NOMO-1 (cell line): Measurements from ENCODE around the gene NKAIN2.
"Not testable (repeated sequence)": the region's sequence is repeated elsewhere in the genome, so short reads cannot be mapped to it uniquely, and the experiment has no call there.

Experiments used
- DNase-seq, 2 experiments: peaks; one replicate each; lab custom pipeline; 2025; ENCODE audit not compliant: unreplicated experiment in 2 of 2; lab: John Stamatoyannopoulos, UW

The NKAIN2 gene

DNA sequence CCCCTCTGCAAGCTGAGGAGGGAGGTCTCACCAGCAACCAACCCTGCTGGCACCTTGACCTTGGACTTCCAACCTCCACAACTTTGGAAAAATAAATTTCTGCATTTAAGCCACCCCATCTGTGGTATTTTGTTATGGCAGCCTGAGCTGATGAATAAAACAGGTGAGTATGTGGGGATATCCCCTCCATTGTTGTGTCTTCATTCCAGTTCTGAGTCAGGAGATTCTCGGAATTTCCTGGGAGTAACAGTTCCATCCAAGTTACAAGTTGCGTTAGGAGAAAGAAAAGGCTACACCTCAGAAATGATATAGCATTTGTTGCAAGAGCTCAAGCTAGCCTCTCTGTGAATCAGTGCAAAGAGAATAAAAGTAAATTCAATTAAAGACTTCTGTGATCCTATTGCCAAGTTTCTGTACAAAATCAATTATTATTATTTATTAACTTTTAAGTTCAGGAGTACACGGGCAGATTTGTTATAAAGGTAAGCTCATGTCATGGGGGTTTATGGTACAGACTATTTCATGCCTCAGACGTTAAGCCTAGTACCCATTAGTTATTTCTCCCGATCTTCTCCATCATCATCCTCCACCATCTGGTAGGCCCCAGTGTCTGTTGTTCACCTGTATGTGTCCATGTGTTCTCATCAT is 153.0 kb downstream of the NKAIN2 start:
- DNase-seq = no peak

DNA sequence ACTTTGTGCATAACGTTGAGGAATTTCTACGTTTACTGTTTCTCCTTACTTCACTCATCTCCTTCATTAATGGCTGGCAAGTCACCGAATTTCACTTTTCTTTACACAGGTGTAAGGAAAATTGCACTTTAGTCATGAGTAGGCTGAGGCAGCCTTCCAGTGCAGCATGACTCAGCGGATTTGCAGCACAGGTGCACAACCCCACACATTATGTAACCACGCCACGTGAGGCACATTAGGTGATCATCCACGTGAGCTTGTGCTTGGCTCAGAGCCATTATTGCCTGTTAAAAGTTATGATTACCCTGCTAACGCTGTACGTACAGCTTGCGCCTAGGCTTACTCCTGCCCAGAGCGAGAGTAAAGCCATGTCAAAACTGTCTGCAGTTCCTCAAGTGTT is 158.8 kb downstream of the NKAIN2 start:
- DNase-seq = no peak

DNA sequence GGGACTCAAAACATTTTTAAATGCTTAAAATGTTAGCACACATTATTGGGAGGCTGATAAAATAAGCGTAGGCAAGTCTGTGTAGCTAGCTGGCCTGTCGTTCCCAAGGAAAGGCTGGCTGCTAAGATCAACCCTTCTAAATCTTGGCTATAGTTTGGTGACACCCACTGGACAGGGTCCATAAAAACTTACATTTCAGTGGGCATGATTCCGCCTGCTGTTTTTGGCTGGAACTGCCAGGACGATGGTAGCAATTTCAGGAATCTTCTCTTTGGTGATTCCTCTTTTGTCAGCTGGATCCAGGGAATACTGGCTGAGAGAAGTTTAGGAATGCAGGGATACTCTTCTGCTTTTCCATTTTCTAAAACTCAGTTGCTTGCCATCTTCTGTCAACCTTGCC is 162.2 kb downstream of the NKAIN2 start:
- DNase-seq = no peak

DNA sequence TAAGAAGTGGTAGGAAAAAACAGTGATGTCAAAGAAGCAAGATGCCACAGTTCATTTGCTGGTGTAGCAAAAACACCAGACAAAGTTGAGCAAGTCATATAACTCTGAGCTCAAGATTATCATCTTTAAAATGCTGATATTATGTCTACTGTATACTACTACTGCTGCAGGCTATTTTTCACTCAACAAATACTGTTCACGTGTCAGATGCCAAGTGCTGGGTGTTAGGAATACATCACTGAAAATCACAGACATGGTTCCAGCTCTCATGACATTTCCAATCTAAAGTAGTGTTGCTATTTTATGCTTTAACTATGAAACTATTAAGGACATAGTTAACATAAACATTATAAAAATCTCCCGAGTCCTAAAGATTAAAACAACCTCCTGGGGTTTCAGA is 163.0 kb downstream of the NKAIN2 start:
- no peak for DNase-seq

DNA sequence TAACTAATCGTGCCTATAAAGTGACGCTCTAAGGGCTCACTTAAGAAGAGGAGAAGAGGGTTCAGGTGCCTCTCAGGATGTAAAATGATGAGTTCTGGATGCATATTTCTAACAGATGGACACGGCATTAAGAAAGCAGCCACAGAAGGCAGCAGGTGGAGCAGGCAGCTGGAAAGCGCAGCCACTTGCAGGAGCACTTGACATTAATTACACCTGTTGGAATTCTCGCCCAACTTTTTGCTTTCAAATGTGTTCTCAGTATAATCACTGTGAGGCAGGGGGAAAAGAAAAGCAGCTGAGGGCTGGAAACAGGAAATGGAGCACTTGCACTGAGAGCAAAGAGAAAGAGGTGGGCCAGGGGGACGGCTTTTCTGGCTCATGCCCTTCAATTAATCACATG is 164.2 kb downstream of the NKAIN2 start:
- DNase-seq = no peak

DNA sequence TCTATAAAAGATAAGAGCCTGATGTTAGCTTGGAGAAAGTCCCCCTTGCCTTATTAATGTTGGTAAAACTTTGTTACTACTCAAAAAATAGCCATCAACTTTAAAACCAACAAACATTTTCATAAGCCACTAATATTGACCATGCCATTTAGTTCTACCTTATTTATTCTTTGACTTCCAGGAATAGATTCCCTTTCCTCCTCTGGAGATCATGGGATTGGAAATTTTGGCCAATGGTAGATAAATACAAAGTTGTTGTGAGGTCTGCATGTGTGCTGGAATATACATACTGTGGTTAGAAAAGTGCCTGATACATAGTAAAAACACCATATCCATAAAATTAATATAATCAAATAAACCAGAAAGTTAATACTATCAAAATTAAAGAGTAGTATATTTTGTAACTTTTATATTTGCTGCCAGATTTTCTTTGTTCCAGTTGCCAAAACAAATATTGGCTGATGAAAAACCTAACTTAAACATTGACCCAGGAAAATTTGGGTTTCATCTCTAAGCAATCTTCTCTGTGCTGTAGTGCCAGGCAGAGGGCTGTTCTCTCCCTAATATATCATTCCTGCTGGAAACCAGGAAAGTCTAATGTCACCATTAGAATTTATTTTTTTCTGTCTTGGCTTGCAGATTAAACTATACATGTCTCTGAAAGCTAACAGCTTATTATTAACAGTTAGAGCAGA is 169.1 kb downstream of the NKAIN2 start:
- no peak for DNase-seq

DNA sequence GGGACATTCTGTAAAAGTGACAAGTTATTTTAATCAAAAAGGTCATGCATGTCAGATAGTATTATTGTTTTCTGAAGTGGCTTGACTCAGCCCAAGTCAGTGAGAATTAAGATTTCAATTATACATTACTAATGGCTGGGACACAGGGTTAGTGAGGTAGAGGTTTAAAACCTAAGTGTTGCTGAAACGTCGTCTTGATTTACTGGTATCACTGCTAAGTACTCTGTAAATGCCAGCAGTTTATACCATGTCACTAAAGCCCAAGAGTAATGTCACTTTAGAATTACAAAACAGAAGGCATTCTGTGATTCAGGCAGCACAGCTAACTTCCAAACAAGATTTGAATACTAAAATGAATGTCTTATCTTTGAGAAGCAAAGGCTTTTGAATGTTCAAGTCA is 176.6 kb downstream of the NKAIN2 start:
- DNase-seq = no peak

DNA sequence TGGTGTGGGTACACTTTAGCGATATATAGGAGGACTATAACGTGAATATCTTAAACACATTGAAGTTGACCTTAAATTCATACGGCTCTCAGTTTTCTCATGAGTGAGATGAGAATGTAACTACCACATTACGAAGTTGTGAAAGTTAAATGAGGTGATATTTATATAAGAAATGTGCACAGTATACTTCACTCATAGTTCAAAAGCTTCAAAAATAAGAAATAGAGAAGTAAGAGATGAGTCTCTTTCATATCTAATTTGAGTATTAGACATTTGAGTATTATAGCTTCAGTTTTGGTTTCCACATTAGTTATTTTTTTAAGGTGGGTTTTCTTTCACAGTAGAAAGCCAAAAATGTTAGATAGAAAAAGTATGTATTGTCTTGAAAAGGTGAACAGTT is 183.3 kb downstream of the NKAIN2 start:
- no peak for DNase-seq

DNA sequence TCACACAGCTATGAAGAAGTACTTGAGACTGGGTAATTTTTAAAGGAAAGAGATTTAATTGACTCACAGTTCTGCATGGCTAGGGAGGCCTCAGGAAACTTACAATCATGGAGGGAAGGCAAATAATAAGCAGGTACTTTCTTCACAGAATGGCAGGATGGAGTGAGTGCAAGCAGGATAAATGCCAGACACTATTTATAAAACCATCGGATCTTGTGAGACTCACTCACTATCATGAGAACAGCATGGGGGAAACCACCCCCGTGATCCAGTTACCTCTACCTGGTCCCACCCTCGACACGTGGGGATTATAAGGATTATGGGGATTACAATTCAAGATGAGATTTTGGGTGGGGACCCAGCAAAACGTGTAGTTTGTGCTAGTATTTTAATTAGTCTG is 186.3 kb downstream of the NKAIN2 start:
- not testable (repeated sequence) for DNase-seq

DNA sequence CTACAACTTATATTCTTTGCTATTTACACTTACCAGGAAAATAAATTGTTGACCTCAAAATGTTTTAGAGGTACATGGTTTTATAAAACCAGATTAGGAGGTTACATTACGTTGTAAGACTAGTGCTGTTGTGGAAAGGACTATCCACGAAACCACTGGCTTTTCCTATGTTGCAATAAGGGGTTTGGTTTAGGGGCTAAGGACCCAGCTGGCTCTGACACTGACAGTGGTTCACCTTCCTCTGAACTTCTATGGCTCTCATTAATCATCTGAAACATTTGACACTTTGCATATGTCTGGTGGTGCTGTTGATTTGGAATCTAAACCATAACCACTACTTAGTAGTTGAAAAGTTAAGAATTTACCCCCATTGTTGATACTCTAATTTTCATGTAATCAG is 186.7 kb downstream of the NKAIN2 start:
- peak; percentile 69 to 83 for DNase-seq

DNA sequence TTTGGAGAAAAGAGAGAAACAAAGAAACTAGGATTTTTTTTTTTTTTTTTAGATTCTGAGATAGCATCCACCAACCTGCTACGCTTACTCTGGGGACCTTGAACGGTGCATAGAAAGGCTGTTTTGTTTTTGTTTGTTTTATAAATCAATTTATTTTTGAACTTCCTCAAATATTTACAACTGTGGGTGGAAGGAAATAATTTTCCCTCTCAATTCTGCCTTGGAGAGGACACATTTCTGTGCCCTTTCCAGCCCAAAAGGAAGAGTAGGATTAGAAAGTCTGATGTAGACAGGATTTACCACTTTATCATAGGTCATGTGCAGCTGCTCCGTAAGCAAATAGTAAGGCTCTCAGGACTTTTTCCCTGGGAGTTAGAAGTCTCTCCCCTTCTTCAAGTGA is 190.5 kb downstream of the NKAIN2 start:
- no peak for DNase-seq

DNA sequence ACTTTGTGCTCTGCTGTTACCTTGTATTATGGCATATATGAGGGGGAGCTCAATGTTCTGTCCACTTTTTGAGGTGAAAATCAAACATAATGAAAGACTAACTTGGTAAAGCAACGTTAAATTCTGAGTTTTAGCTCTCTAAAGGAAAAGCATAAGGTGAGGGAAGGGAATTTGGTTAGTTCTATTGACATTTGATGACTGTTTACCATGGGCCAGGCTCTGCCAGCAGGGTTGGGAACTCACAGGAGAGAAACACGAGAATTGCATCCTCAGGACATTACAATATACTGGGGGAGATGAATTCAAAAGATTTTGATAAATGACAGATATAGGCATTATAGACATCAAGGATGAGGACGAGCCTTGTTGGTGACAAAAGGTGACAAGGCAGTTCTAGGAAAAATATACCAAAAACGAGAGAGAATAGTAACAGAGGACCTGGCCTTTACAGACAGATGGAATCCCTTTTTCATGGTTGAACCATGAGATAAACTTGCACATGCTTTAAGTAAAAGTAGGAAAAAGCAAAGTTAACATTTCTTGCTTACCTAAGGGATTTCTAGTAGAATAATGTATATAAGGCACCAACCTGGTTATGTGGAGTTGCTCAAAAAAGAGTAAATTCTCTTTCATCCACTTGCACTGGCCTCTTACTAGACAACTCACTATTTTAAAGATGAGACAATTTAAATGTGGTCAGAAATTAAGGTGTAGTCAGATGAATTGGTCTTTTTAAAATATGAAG is 191.4 kb downstream of the NKAIN2 start:
- DNase-seq = no peak

DNA sequence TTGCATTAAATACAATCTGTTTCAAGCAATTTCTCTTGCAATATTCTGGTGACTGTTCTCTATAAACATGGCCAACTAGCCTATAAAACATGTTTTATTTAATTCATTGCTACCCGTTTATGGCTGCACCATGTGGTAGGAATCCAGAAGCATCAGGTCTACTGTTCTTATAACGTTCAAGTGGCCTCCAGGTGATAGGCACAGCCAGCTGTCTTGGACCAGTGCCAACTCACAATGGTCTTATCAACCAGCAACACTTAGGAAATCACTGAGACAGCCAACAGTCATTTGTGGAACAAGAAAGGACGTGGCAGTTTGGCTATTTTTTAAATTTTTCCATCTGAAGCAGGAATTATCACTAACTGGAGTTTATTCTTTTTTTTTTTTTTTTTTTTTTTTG is 193.6 kb downstream of the NKAIN2 start:
- no peak for DNase-seq

DNA sequence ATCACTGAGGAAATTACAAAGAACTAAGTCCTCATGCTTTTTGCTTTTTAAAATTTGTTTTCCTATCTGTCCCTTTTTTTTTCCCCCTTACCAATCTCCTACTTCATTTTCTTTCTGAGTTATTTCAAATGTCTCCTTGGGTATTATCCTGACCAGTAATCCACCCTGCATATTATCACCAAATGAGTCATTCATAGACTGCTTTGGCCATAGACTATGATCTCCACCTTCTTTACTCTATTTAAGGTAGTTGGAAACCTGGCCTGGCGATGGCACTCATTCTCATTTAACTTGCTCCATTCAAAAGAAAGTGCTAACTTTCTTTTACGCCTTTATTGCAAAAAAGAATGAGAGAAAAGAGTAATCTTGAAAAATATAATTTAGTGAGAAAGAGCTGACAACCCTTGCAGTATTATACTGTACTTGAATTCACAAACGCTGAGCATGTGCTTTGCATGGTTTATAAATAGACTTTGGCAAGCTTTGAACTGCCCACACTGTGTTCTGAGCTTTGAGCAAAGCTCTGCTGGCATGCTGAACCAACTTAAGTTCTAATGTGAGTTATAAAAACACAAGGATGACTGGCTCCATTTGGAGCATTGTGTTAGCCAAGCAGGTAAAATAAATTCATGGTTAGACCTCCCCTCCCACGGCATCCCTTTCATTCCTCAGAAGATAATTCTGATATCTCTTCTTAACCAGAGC is 198.9 kb downstream of the NKAIN2 start:
- no peak for DNase-seq

DNA sequence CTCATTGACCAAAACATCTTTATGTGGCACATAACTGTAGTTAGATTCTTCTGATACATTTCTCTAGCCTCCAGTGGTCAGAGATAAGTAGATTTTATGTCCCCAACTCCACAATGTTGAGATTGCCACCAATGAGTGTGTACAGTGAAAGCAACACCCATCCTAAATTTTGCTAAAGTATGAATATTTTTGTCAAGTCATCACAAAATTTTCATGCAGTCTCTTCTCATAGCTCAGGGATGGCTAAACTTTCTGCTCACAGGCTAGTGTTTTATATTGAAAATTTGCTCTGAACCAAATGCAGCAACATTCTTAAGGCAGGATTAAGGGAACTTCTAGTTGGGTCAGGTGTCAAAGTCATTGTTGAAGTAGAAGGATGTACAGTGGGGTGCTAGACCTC is 203.6 kb downstream of the NKAIN2 start:
- DNase-seq = no peak

DNA sequence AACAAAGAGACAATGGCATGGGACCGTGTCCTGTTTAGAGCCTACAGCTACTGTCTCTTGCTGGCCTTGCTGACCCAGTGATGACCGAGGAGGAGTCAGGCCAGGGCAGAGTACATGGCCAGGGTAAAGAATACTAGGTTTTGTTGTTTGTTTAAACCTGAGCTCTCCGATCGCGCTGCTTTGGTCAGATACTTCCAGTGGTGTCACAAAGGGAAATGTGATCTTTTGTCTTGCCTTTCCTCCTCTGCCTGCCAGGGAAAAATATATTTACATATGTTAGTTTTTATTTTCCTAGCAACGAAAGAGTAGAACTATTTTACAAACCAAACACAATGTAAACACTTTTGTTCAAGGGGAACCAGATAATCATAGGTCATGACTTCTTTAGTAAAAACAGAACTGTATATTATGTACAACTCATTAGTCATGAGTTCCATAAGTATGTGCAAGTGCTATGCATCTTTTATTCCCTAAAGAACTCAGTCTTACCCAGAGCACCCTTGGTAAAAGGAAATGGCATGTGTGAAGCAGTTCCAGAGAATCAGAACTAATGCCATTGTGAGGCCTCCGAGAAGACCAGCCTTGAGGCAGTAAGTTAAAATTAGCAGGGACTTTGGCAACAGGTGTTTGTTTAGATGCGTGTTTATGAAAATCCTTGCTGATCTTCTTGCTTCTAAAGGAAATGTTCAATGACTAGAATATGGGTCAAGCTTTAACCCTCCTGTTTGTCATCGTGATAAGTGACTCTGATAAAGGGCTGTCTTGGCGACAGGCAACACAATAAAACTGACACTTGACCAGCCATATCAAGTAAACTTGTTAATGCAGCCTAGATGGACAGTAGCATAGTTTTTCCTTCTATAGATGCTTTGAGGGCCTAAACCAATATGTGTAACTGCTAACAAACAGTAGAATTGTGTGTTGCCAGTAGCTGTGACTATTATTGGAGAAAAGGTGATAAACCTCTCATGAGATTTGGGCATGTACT is 204.6 kb downstream of the NKAIN2 start:
- DNase-seq = no peak

DNA sequence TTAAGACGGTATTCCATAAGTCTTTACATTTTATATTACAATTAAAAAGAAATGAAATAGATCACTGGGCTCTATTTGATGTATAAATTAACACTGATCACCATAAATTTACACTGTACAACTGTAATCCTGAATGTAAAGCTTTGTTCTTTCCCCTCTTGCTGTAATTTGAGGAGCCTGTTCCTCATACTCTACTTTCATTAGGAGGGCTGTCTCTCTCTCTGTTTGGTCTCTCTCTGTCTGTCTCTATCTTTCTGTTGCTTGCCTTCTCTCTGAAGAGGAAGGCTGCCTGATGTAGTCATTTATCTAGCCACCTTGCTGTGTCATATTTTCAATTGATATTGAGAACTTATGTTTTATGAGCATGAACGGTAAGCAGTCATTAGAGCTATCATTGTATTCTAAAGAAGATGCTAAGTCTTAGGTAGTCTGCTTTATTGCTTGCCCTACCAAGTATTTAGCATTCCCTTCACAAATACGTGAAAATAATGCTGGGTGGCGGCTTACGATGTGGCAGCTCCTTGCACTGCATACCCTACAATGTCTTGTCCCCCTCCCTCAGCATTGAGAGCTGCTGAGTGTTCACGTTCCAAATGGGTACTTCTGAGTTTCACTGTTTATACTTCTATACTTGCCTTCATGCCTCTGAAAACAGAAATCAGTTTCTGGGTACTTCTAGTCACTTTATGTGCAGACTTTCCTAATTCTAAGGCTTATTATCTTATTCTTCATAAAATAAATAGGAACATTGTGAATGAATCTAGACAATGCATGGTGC is 205.5 kb downstream of the NKAIN2 start:
- no peak for DNase-seq

DNA sequence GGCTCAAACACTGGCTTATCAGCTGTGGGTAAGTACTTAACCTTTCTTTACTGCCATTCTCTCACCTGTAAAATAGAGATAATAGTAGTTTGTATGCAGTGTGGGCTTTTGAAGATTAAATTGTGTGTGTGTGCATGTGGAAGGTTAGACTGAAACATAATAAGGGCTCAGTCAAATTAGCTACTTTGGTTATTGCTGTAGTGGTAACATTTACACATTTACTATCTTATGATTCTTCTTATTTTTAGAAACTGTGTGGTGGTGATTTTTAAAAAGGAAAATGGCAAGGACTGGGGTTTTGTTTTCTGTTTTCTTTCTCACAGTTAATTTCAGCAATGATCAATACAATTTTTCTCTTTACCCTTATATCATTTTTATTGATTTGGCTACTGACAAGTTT is 206.9 kb downstream of the NKAIN2 start:
- DNase-seq = no peak

DNA sequence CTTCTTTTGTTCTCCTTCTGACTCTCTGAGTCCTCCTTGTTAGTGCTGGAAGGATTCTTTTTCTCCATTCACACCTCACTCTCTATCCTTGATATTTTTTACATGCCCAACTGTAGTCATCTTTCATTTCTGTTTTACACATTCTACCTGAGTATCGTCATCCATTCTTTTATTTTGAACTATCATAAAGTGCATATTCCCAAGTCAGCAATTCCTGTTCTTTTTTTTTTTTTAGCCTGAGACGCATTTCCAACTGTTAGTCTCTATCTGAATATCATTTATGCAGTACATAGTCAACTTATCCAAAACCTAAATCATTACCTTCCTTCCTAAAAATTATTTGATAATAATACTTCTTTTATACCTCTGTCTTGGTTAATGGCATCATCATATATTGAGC is 207.5 kb downstream of the NKAIN2 start:
- DNase-seq = no peak

DNA sequence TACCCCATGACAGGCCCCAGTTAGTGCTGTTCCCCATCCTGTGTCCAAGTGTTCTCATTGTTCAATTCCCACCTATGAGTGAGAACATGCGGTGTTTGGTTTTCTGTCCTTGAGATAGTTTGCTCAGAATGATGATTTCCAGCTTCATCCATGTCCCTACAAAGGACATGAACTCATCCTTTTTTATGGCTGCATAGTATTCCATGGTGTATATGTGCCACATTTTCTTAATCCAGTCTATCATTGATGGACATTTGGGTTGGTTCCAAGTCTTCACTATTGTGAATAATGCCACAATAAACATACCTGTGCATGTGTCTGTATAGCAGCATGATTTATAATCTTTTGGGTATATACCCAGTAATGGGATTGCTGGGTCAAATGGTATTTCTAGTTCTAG is 218.4 kb downstream of the NKAIN2 start:
- DNase-seq = not testable (repeated sequence)
